WTC11 (cell line): Measurements from ENCODE around the gene SUSD1. TPM values are rescaled to one million over a fixed set of nuclear protein-coding genes. Genes with fewer than 3 reads are reported as not detected.

Experiments used
- ATAC-seq: fragments of 200-7000 bp; cut with Tn5 transposase; 2 replicates; pipeline ENCODE4 v1.10.0; 2021; ENCODE audit warnings: mild to moderate bottlenecking, moderate library complexity
- CTCF ChIA-PET: fragments of 300-600 bp; sonication (Branson Sonifier 250); formaldehyde crosslinking; loops from one replicate; lab custom pipeline; 2021; ENCODE audit warnings: antibody characterized with exemption; lab: Charles Lee
- POLR2A ChIA-PET: fragments of 350-600 bp; sonication (Branson Sonifier 250); formaldehyde crosslinking; loops from one replicate; lab custom pipeline; 2021; ENCODE audit warnings: antibody characterized with exemption; lab: Charles Lee
- DNase-seq: peaks from one replicate; pipeline ENCODE4 v3.0.0; 2021; ENCODE audit warnings: low spot score
- H3K27ac Mint-ChIP-seq: 2 replicates; pipeline ENCODE4 v1.8.0; 2021; ENCODE audit warnings: mixed read lengths
- H3K27me3 Mint-ChIP-seq: 2 replicates; pipeline ENCODE4 v1.8.0; 2021; ENCODE audit warnings: low read depth, mild to moderate bottlenecking, moderate library complexity, mixed read lengths
- H3K36me3 Mint-ChIP-seq: 2 replicates; pipeline ENCODE4 v1.8.0; 2021; ENCODE audit warnings: mixed read lengths
- H3K4me1 Mint-ChIP-seq: 2 replicates; pipeline ENCODE4 v1.8.0; 2022; ENCODE audit warnings: mixed read lengths
- H3K4me3 Mint-ChIP-seq: 2 replicates; pipeline ENCODE4 v1.8.0; 2021; ENCODE audit warnings: mild to moderate bottlenecking, moderate library complexity, mixed read lengths
- H3K9me3 Mint-ChIP-seq: 2 replicates; pipeline ENCODE4 v1.8.0; 2021; ENCODE audit warnings: mixed read lengths
- AFF4 ChIP-seq: sonication (generic); formaldehyde crosslinking; IDR thresholded peaks from 2 replicates; pipeline ENCODE4 v1.8.1; 2023; ENCODE audit warnings: mild to moderate bottlenecking, missing genetic modification reagents, borderline replicate concordance
- CBFB ChIP-seq: sonication (generic); formaldehyde crosslinking; IDR thresholded peaks from 2 replicates; pipeline ENCODE4 v1.8.1; 2022; ENCODE audit warnings: mild to moderate bottlenecking, low read depth, missing genetic modification reagents
- CDX4 ChIP-seq: fragments of 250-450 bp; sonication (Bioruptor Pico); IDR thresholded peaks from 2 replicates; pipeline ENCODE4 v1.9.0; 2021; ENCODE audit warnings: moderate library complexity, mild to moderate bottlenecking, inconsistent platforms, borderline replicate concordance
- CREB1 ChIP-seq: sonication (generic); formaldehyde crosslinking; IDR thresholded peaks from 2 replicates; pipeline ENCODE4 v1.8.0; 2023; ENCODE audit warnings: mild to moderate bottlenecking, missing genetic modification reagents
- E2F4 ChIP-seq: sonication (generic); formaldehyde crosslinking; IDR thresholded peaks from 2 replicates; pipeline ENCODE4 v1.8.1; 2022; ENCODE audit warnings: low read depth, mild to moderate bottlenecking, moderate library complexity, missing genetic modification reagents, borderline replicate concordance
- ETV6 ChIP-seq: sonication (generic); formaldehyde crosslinking; IDR thresholded peaks from 2 replicates; pipeline ENCODE4 v1.8.1; 2022; ENCODE audit warnings: mild to moderate bottlenecking, missing genetic modification reagents
- FOXK1 ChIP-seq: sonication (generic); formaldehyde crosslinking; IDR thresholded peaks from 2 replicates; pipeline ENCODE4 v1.8.0; 2022; ENCODE audit warnings: mild to moderate bottlenecking, moderate library complexity, missing genetic modification reagents
- FOXP1 ChIP-seq: sonication (generic); formaldehyde crosslinking; IDR thresholded peaks from 2 replicates; pipeline ENCODE4 v1.8.0; 2022; ENCODE audit warnings: missing genetic modification reagents, mild to moderate bottlenecking, moderate library complexity, borderline replicate concordance
- IRF2 ChIP-seq: sonication (generic); formaldehyde crosslinking; IDR thresholded peaks from 2 replicates; pipeline ENCODE4 v1.8.0; 2022; ENCODE audit warnings: low read depth, missing genetic modification reagents, borderline replicate concordance
- JAZF1 ChIP-seq: fragments of 250-450 bp; sonication (Bioruptor Pico); IDR thresholded peaks from 2 replicates; pipeline ENCODE4 v1.9.0; 2021; ENCODE audit warnings: moderate library complexity, mild to moderate bottlenecking, inconsistent platforms
- MAX ChIP-seq: sonication (generic); formaldehyde crosslinking; IDR thresholded peaks from 2 replicates; pipeline ENCODE4 v1.8.0; 2022; ENCODE audit warnings: mild to moderate bottlenecking, missing genetic modification reagents
- MXD4 ChIP-seq: fragments of 250-450 bp; sonication (Bioruptor Pico); IDR thresholded peaks from 2 replicates; pipeline ENCODE4 v1.8.0; 2021; ENCODE audit warnings: mild to moderate bottlenecking, moderate library complexity, borderline replicate concordance
- NFATC4 ChIP-seq: fragments of 250-450 bp; sonication (Bioruptor Pico); IDR thresholded peaks from 2 replicates; pipeline ENCODE4 v1.9.0; 2021; ENCODE audit warnings: mild to moderate bottlenecking
- NR2C2 ChIP-seq: sonication (generic); formaldehyde crosslinking; IDR thresholded peaks from 2 replicates; pipeline ENCODE4 v1.8.0; 2022; ENCODE audit warnings: mild to moderate bottlenecking, missing genetic modification reagents
- SMAD3 ChIP-seq: sonication (generic); formaldehyde crosslinking; IDR thresholded peaks from 2 replicates; pipeline ENCODE4 v1.8.0; 2022; ENCODE audit warnings: missing genetic modification reagents, mild to moderate bottlenecking, borderline replicate concordance
- SOX15 ChIP-seq: fragments of 250-450 bp; sonication (Bioruptor Pico); IDR thresholded peaks from 2 replicates; pipeline ENCODE4 v1.9.0; 2021; ENCODE audit warnings: mild to moderate bottlenecking
- SP1 ChIP-seq: sonication (generic); formaldehyde crosslinking; conservative IDR thresholded peaks from 2 replicates; pipeline ENCODE4 v1.8.1; 2022; ENCODE audit warnings: missing genetic modification reagents
- TEAD1 ChIP-seq: sonication (generic); formaldehyde crosslinking; IDR thresholded peaks from 2 replicates; pipeline ENCODE4 v1.8.0; 2022; ENCODE audit warnings: mild to moderate bottlenecking, missing genetic modification reagents
- ZNF121 ChIP-seq: sonication (generic); formaldehyde crosslinking; IDR thresholded peaks from 2 replicates; pipeline ENCODE4 v1.8.0; 2023; ENCODE audit warnings: missing genetic modification reagents
- ZNF232 ChIP-seq: sonication (generic); formaldehyde crosslinking; IDR thresholded peaks from 2 replicates; pipeline ENCODE4 v1.8.0; 2022; ENCODE audit warnings: mild to moderate bottlenecking, missing genetic modification reagents
- ZNF263 ChIP-seq: sonication (generic); formaldehyde crosslinking; IDR thresholded peaks from 2 replicates; pipeline ENCODE4 v1.8.1; 2022; ENCODE audit warnings: low read depth, mild to moderate bottlenecking, moderate library complexity, missing genetic modification reagents
- ZNF396 ChIP-seq: fragments of 250-450 bp; sonication (Bioruptor Pico); IDR thresholded peaks from 2 replicates; pipeline ENCODE4 v1.8.0; 2021; ENCODE audit warnings: mild to moderate bottlenecking, moderate library complexity, borderline replicate concordance
- ZNF416 ChIP-seq: fragments of 250-450 bp; sonication (Bioruptor Pico); IDR thresholded peaks from 2 replicates; pipeline ENCODE4 v1.9.0; 2021; ENCODE audit warnings: mild to moderate bottlenecking, inconsistent platforms
- ZNF671 ChIP-seq: fragments of 250-450 bp; sonication (Bioruptor Pico); IDR thresholded peaks from 2 replicates; pipeline ENCODE4 v1.8.0; 2021; ENCODE audit warnings: mild to moderate bottlenecking
- total RNA-seq: library from RNA; stranded (reverse); gene quantifications from 3 replicates; pipeline ENCODE4 v1.2.3, GENCODE V29; 2021
- TF ChIP-seq, protein P1 (sequence below): sonication (generic); formaldehyde crosslinking; IDR thresholded peaks from 2 replicates; pipeline ENCODE4 v1.8.0; 2023; ENCODE audit warnings: missing genetic modification reagents
- TF ChIP-seq, protein P2 (sequence below): sonication (generic); formaldehyde crosslinking; IDR thresholded peaks from 2 replicates; pipeline ENCODE4 v1.8.1; 2022; ENCODE audit warnings: missing genetic modification reagents, borderline replicate concordance
- TF ChIP-seq, protein P3 (sequence below): fragments of 250-450 bp; sonication (Bioruptor Pico); IDR thresholded peaks from 2 replicates; pipeline ENCODE4 v1.9.0; 2021; ENCODE audit warnings: mild to moderate bottlenecking

The SUSD1 gene
- total RNA-seq, 1 experiment from 2014 or later: 5.1 TPM

DNA sequence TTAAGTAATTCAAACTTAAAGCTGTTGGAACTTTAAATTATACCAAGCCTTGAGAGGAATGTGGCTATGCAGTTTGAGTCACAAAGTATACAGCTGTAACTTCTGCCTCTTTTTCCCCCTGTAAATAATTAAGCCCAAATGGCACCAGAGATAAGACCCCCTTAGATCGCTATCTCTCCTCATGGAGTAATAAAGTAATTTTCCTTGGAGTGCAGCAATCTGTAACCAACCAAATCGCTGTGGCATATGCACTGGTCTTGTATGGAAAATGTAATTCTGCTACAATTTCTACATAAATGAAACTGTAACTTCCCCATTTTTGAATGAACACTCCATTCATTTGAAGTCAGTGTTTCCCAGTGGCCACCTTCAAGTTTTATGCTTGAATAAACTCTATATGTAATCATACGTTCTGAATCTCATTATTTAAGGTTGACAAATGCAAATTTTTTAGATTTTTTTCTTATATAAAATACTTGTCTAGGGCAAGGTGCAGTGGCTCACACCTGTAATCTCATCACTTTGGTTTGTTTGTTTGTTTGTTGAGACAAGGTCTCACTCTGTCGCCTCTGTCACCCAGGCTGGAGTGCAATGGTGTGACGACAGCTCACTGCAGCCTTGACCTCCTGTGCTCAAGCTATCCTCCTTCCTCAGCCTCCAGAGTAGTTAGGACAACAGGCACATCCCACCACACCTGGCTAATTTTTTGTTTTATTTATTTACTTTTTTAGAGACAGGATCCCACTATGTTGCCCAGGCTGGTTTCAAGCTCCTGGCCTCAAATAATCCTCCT lies 12.3 kb downstream of the SUSD1 start:
- no peaks in the 10 kb centered on the region; the same call in 1 of the 2 replicates for H3K27me3 Mint-ChIP-seq
- H3K9me3 Mint-ChIP-seq: no peaks in the 10 kb centered on the region
- no peak overlapping the region for H3K4me3 Mint-ChIP-seq
- ChIA-PET POLR2A (no interaction called here), CTCF (interaction anchor here (1.2 to 1.9 kb wide), 2 partner anchors 45 to 65 kb away, joined by 5 to 6 read pairs; no protein-coding TSS in a partner anchor)
- DNase-seq (no peak), ATAC-seq (no peak)
- no peak overlapping the region for H3K27ac Mint-ChIP-seq
- H3K36me3 Mint-ChIP-seq: no peaks in the 10 kb centered on the region
- H3K4me1 Mint-ChIP-seq: peaks cover 15% of the 10 kb centered on the region
- TF ChIP-seq ZNF671 (CRISPR knock-in tag) (no peak), MXD4 (CRISPR knock-in tag) (no peak), ZNF416 (CRISPR knock-in tag) (no peak), IRF2 (CRISPR knock-in tag) (no peak), SP1 (CRISPR knock-in tag) (no peak), CDX4 (CRISPR knock-in tag) (no peak), NFATC4 (CRISPR knock-in tag) (no peak), E2F4 (CRISPR knock-in tag) (no peak), CBFB (CRISPR knock-in tag) (no peak), SMAD3 (CRISPR knock-in tag) (no peak), TEAD1 (no peak), ETV6 (CRISPR knock-in tag) (no peak), ZNF121 (CRISPR knock-in tag) (no peak), JAZF1 (CRISPR knock-in tag) (no peak), FOXP1 (no peak), CREB1 (CRISPR knock-in tag) (no peak)
- TF ChIP-seq, protein P1, sequence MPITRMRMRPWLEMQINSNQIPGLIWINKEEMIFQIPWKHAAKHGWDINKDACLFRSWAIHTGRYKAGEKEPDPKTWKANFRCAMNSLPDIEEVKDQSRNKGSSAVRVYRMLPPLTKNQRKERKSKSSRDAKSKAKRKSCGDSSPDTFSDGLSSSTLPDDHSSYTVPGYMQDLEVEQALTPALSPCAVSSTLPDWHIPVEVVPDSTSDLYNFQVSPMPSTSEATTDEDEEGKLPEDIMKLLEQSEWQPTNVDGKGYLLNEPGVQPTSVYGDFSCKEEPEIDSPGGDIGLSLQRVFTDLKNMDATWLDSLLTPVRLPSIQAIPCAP (CRISPR knock-in tag): no peak
- TF ChIP-seq, protein P2, sequence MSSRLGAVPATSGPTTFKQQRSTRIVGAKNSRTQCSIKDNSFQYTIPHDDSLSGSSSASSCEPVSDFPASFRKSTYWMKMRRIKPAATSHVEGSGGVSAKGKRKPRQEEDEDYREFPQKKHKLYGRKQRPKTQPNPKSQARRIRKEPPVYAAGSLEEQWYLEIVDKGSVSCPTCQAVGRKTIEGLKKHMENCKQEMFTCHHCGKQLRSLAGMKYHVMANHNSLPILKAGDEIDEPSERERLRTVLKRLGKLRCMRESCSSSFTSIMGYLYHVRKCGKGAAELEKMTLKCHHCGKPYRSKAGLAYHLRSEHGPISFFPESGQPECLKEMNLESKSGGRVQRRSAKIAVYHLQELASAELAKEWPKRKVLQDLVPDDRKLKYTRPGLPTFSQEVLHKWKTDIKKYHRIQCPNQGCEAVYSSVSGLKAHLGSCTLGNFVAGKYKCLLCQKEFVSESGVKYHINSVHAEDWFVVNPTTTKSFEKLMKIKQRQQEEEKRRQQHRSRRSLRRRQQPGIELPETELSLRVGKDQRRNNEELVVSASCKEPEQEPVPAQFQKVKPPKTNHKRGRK (CRISPR knock-in tag): no peak
- TF ChIP-seq, protein P3, sequence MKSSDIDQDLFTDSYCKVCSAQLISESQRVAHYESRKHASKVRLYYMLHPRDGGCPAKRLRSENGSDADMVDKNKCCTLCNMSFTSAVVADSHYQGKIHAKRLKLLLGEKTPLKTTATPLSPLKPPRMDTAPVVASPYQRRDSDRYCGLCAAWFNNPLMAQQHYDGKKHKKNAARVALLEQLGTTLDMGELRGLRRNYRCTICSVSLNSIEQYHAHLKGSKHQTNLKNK (CRISPR knock-in tag): no peak

DNA sequence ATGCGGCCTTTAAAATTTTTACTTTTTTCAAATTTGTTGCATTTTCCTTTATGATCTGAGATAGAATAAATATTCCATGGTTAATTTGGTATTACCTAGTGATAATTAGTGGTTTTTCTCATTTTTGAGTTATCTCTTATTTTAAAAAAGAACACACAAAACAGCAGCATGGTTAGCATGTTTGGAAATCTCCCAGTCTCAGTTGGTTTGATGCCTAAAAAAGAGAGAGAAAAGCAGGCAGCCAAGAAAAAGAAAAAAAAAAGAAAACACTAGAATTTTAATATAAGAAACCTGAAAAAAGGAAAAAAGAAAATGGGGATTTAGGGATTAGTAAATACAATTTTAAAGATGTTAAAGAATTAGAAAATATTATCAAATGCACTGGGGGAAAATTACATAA lies 15.3 kb downstream of the SUSD1 start:
- Mint-ChIP-seq H3K4me3 (no peak overlapping the region), H3K36me3 (no peaks in the 10 kb centered on the region), H3K4me1 (no peaks in the 10 kb centered on the region), H3K27ac (no peak overlapping the region), H3K9me3 (no peaks in the 10 kb centered on the region), H3K27me3 (no peaks in the 10 kb centered on the region)
- no peak for ATAC-seq
- ChIA-PET CTCF (no interaction called here), POLR2A (no interaction called here)
- DNase-seq: no peak
- TF ChIP-seq ZNF396 (no peak), AFF4 (CRISPR knock-in tag) (no peak), E2F4 (CRISPR knock-in tag) (no peak), ZNF121 (CRISPR knock-in tag) (no peak), ZNF263 (CRISPR knock-in tag) (no peak), NR2C2 (no peak), MAX (CRISPR knock-in tag) (no peak), FOXK1 (CRISPR knock-in tag) (no peak), SOX15 (CRISPR knock-in tag) (no peak), ZNF232 (CRISPR knock-in tag) (no peak)
